GM19035 (cell line): ENCODE results near the gene SPATA45.
A peak's percentile ranks its signal among the peaks of the same experiment; 100 is the strongest.
"Not testable (repeated sequence)": the region's sequence is repeated elsewhere in the genome, so short reads cannot be mapped to it uniquely, and the experiment has no call there.

ENCODE experiments used
- ATAC-seq: cut with Tn5 transposase; IDR thresholded peaks from one replicate; pipeline ENCODE4 v1.9.1; 2021; ENCODE audit not compliant: unreplicated experiment

The SPATA45 gene

GRCh38 chr1:212847549-212847948 is at the start of gene SPATA45:
SPATA45 (minus strand) TSS chr1:212847649; CDS start chr1:212836149, 11,500 bp downstream.
- no peak for ATAC-seq

GRCh38 chr1:212892108-212892507 is 44.7 kb upstream of the SPATA45 start:
- no peak for ATAC-seq

GRCh38 chr1:212884592-212884991 is 37.1 kb upstream of the SPATA45 start:
- no peak for ATAC-seq

DNA sequence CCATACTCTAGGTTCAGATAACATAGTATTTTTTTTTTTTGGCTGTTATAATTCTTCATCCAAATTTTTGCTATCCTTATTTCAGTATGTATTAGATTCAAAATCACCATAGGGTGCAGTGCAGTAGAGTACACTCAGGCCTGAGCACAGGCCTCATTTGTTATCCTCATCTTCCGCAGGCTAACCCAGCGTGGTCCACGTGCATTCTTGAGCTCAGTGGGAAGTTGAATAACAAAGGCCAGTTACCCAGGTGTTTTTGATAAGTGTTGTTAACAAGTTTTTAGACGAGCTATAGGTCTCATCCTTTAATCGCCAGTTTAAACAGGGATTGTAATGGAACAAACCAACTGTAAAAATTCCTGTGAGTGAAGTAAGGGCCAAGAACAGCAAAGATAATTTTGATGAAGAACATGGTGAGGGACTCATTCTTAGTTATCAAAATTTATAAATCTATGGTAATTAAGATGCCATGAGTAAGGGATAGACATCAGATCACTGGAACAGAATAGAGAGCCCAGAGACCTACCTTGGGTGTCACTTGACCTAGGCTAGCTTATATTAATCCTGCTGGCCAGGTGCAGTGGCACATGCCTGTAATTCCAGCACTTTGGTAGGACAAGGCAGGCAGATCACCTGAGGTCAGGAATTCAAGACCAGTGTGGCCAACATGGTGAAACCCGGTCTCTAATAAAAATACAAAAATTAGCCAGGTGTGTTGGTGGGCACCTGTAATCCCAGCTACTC is 32.7 kb upstream of the SPATA45 start:
- no peak for ATAC-seq

- ATAC-seq, result no peak
Measured at GRCh38 chr1:212878418-212878817, 31.0 kb upstream of the SPATA45 start.

DNA sequence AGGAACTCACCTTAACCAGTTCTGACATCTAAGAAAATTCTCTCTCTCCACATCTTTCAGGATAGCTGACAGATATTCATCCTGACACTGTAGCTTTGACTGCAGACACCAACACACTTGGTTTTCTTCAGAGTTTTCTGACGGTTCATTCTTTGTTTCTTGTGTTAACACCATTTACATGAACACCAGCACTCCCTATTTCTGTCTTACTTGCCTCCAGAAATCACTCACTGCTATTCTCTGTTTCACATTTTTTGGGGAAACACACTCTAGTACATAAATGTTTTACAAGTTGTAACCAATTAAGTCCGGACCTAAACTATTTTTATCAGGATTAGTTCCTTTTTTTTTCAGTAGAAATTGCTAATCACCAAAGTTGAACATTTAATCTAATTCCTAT is 26.1 kb upstream of the SPATA45 start:
- peak; percentile 84 for ATAC-seq

DNA sequence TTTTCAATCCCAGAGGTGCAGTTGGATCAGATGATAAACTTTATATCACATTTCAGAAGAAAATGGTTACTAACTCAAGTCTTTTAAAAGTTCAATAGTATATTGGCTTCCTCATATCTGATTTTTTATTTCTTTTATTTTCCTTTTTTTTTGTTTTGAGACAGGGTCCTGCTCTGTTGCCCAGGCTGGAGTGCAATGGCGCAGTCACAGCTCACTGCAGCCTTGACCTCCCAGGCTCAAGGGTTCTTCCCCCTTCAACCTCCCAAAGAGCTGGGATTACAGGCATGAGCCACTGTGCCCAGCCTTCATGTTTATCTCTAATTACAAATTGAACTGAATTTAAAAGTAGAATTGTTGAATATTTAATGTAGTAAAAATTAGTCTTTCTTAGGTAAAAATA is 24.5 kb upstream of the SPATA45 start:
- no peak for ATAC-seq

GRCh38 chr1:212867192-212867591 is 19.7 kb upstream of the SPATA45 start:
- no peak for ATAC-seq

DNA sequence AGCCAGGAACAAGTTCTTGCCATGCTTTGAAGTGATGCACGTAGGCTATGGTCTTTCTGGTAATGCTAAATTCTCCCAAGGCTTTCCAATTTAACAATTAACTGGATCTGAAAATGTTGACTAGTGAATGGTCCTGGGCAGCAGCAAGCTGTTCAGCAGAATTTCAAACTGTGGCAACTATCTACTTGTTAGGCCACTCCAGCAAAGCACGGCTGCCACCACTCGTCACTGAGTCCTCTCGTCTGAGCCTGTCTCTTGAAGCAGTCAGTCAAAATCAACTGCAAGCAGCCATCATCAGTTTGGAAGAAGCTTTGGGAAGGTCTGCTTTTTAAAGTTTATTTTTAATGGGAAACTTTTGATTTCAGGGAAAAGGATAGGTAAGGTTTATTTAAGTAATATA is 16.8 kb upstream of the SPATA45 start:
- no peak for ATAC-seq

GRCh38 chr1:212863345-212863744 is 15.9 kb upstream of the SPATA45 start:
- not testable (repeated sequence) for ATAC-seq

DNA sequence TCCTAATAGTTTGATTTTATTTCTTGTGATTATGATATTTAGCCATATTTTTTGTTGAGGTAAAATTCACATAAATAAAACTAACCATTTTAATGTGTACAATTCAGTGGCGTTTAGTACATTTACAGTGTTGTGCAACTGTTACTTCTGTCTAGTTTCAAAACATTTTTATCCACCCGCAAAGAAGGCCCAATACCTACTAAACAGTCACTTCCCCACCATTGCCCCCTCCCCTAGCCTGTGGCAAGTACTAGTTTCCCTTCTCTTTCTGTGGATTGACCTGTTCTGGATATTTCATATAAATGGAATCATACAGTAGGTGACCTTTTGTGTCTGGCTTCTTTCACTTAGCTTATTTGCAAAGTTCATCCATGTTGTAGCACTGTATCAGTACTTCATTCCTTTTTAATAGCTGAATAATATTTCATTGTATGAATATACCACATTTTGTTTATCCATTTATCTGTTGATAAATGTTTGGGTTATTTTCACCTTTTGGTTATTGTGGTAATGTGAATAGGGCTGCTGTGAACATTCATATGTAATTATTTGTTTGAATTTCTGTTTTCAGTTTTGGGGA is 14.8 kb upstream of the SPATA45 start:
- ATAC-seq, result no peak

DNA sequence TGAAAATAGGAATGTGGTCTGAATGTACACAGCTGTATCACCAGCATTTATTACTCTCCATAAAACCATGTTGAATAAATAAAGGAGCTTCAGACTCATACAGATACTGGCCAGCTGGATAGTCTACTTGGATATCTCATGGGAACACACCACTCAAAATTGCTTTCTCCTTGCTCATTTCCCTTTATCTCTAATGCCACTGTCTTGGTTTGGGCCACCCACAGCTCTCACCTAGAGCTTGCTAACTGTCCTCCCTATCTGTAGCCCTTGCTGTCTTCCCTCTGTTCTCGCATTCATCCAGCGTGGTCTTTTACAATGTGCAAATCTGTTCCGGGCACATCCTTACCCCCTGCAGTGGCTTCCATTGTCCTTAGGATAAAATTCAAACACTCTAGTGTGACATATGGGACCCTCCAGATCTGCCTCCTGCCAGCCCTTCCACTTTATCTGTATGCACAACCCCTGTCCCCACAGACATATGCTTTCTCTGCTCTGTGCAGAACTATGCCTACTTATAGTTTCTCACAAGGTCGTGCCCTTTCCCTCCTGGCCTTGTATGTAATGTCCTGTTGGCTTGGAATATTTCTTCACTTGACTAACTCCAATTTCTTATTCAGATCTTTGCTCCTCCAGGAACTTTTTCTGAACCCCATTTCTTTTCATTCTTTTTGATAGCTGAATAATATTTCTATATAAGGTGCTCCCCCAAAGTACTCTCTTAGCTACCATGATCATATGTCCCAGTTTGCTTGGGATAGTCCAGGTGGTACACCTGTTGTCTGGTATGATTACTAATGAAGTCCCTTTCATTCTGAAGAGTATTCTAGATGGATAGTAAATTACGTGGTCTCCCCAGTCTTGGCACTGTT is 13.5 kb upstream of the SPATA45 start:
- ATAC-seq, result no peak

- ATAC-seq, result peak; percentile 25
Measured at GRCh38 chr1:212858461-212859265, 11.2 kb upstream of the SPATA45 start.

GRCh38 chr1:212857992-212858460 is 10.6 kb upstream of the SPATA45 start, which contains the start of gene FLVCR1:
FLVCR1 (plus strand) TSS chr1:212858275; CDS start chr1:212858453, 178 bp downstream.
- peak; percentile 95 for ATAC-seq

- no peak for ATAC-seq
Measured at GRCh38 chr1:212856755-212857154, 9.3 kb upstream of the SPATA45 start.

- no peak for ATAC-seq
Measured at GRCh38 chr1:212853658-212854057, 6.2 kb upstream of the SPATA45 start.

GRCh38 chr1:212852105-212852688 is 4.7 kb upstream of the SPATA45 start:
- ATAC-seq, result no peak

DNA sequence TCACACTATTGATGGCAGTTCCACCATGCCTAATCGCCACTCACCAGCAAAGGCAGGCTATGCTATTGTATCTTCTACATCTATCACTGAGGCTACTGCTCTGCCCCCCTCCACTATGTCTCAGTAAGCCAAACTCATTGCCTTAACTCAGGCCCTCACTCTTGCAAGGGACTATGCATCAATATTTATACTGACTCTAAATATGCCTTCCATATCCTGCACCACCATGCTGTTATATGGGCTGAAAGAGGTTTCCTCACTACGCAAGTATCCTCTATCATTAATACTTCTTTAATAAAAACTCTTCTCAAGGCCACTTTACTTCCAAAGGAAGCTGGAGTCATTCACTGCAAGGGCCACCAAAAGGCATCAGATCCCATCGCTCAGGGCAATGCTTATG is 2.9 kb downstream of the SPATA45 start:
- not testable (repeated sequence) for ATAC-seq

GRCh38 chr1:212838145-212838544 is 9.3 kb downstream of the SPATA45 start:
- no peak for ATAC-seq
